ENCODE measurements around the gene IL12RB1. TPM values are rescaled to one million over a fixed set of nuclear protein-coding genes. Genes with fewer than 3 reads are reported as not detected.

Gene IL12RB1
- total RNA-seq, 1 experiment from 2014 or later = not detected

DNA sequence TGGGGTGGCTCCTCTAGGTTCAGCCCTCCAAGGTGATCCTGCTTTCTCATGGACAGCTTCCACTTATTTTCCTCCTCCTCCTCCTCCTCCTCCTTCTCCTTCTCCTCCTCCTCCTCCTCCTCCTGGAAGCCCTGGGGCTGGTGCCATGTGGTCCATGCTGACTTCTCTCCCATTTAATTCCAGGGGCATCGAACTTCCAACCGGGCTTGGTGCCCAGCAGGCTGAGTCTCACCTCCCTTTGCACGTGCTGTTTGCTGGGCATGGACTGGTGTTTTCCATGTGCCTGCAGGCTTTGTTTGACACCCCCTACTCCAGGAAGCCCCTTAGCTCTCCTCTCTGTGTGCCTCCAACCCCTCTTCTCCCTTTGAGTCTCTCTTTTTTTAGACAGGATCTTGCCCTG lies 14.5 kb upstream of the IL12RB1 start:
- no peaks in the 10 kb centered on the region for H4K20me1 ChIP-seq (ENCODE audit: insufficient read depth)
- DNase-seq (ENCODE audit: low read depth, low spot score) = no peak
- H3K36me3 ChIP-seq (ENCODE audit: control insufficient read depth in 1 of 2, insufficient read depth in 2 of 2, low read length in 2 of 2) = no peaks in the 10 kb centered on the region
- H3K27me3 ChIP-seq (ENCODE audit: insufficient read depth, low read length) = no peaks in the 10 kb centered on the region
- CTCF ChIA-PET = no interaction called here
- no peak overlapping the region for H3K4me3 ChIP-seq (replicated peaks in 1 of 2; ENCODE audit: low read depth in 1 of 2, low read length in 2 of 2)
- BruUV-seq (replicated peaks) = no TSS peak
- intact Hi-C loops (cut with micrococcal nuclease) = no loop called here
- TF ChIP-seq TCF7L2 (IDR thresholded peaks at IDR 0.05; ENCODE audit: borderline replicate concordance, extremely low read depth, insufficient read depth, insufficient read length) = no peak
- no peak for TF ChIP-seq JUND (IDR thresholded peaks at IDR 0.05)
- TF ChIP-seq ZFX (IDR thresholded peaks at IDR 0.05) = no peak
- no peak for TF ChIP-seq FOSL1 (IDR thresholded peaks at IDR 0.05; ENCODE audit: low read depth)
- TF ChIP-seq POLR2A (IDR thresholded peaks at IDR 0.05; ENCODE audit: borderline replicate concordance, extremely low read depth, insufficient read depth, insufficient read length) = no peak
- TF ChIP-seq ZBTB33 (IDR thresholded peaks at IDR 0.05; ENCODE audit: extremely low read depth, insufficient replicate concordance, low read length) = no peak
- no peak for TF ChIP-seq REST (IDR thresholded peaks at IDR 0.05; ENCODE audit: low read depth)
- TF ChIP-seq, protein P1, sequence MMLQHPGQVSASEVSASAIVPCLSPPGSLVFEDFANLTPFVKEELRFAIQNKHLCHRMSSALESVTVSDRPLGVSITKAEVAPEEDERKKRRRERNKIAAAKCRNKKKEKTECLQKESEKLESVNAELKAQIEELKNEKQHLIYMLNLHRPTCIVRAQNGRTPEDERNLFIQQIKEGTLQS (IDR thresholded peaks at IDR 0.05) = no peak
- TF ChIP-seq ZNF274 (IDR thresholded peaks at IDR 0.05; ENCODE audit: low read depth, low read length) = no peak
- TF ChIP-seq SP1 (IDR thresholded peaks at IDR 0.05; ENCODE audit: low read depth) = no peak
- POLR2A ChIA-PET = no interaction called here
- no peak overlapping the region for H3K27ac ChIP-seq (ENCODE audit: low read depth, low read length)
- H3K79me2 ChIP-seq (ENCODE audit: insufficient read depth, low read length) = no peaks in the 10 kb centered on the region
- H3K9ac ChIP-seq (ENCODE audit: low read length) = no peak overlapping the region
- H3K9me2 ChIP-seq (ENCODE audit: insufficient read depth) = no peaks in the 10 kb centered on the region
- H3K4me2 ChIP-seq (ENCODE audit: low read length) = no peak overlapping the region
- ATAC-seq = no peak
- H3K9me3 ChIP-seq (ENCODE audit: control insufficient read depth in 1 of 2, insufficient read depth in 1 of 2, low read depth in 1 of 2, low read length in 2 of 2) = no peaks in the 10 kb centered on the region
- RAD21 ChIA-PET (ENCODE audit: low non-redundant PET in 1 of 2, low total read pairs in 2 of 2, uncharacterized antibody in 2 of 2, unreplicated experiment in 2 of 2) = no interaction called here
- H2AFZ ChIP-seq (ENCODE audit: low read depth, low read length, poor library complexity, severe bottlenecking) = no peak overlapping the region
- H3K4me1 ChIP-seq (ENCODE audit: control insufficient read depth in 1 of 2, insufficient read depth in 2 of 2, low read length in 2 of 2) = peaks cover 15 to 28% of the 10 kb centered on the region in 2 experiments

All from HCT116 (cell line).